HCT116 (cell line): ENCODE data around the gene DDHD1. TPM values are rescaled to one million over a fixed set of nuclear protein-coding genes. Genes with fewer than 3 reads are reported as not detected.

ENCODE experiments used
- ATAC-seq: fragments of 200-7000 bp; cut with Tn5 transposase; 2 replicates; pipeline ENCODE4 v1.9.1; 2020; ENCODE audit warnings: mild to moderate bottlenecking, moderate library complexity
- BruUV-seq: library from RNA; stranded (reverse); fragments of 400-500 nt; replicated peaks from 2 replicates; lab custom pipeline; 2021; lab: Mats Ljungman, UMichigan
- CTCF ChIA-PET: fragments of 300-600 bp; sonication (Branson Sonifier 250); formaldehyde crosslinking; loops from one replicate; lab custom pipeline; 2021; ENCODE audit warnings: antibody characterized with exemption; lab: Charles Lee
- POLR2A ChIA-PET: fragments of 300-600, 350-600 bp; sonication (Branson Sonifier 250); formaldehyde crosslinking; loops from one replicate; lab custom pipeline; 2021; ENCODE audit warnings: antibody characterized with exemption; lab: Charles Lee
- RAD21 ChIA-PET, 2 experiments: fragments of 300-600 bp; sonication (Branson Sonifier 250); formaldehyde crosslinking; loops; one replicate each; lab custom pipeline; 2023; ENCODE audit warnings: low total read pairs in 2 of 2; ENCODE audit not compliant: uncharacterized antibody in 2 of 2, unreplicated experiment in 2 of 2, low non-redundant PET in 1 of 2; lab: Charles Lee
- DNase-seq: peaks from one replicate; pipeline ENCODE4 v3.0.0-alpha.2; 2010; ENCODE audit warnings: low read depth, low spot score
- H2AFZ ChIP-seq: fragments of 200-600 bp; shearing (Covaris generic), sonication (generic); 2 replicates; pipeline ENCODE4 v1.6.1; 2017; ENCODE audit warnings: low read depth, mixed run types, mixed read lengths, antibody characterized with exemption, low read length; ENCODE audit not compliant: poor library complexity, severe bottlenecking
- H3K27ac ChIP-seq: 2 replicates; pipeline ENCODE4 v1.5.1; 2012; ENCODE audit warnings: low read depth, low read length
- H3K27me3 ChIP-seq: fragments of 200-600 bp; sonication (generic); 2 replicates; pipeline ENCODE4 v1.6.1; 2016; ENCODE audit warnings: mixed run types, low read length, mixed read lengths; ENCODE audit not compliant: insufficient read depth
- H3K36me3 ChIP-seq, 2 experiments: fragments of 200-500 bp in 1 of 2; fragments of 200-600 bp in 1 of 2; sonication (Bioruptor generic) in 1 of 2; sonication (generic) in 1 of 2; 2 replicates each; pipeline versions ENCODE4 v1.5.1 to v1.6.1; 2014 to 2016; ENCODE audit warnings: low read length in 2 of 2, inconsistent platforms in 1 of 2, mixed read lengths in 1 of 2, mixed run types in 1 of 2; ENCODE audit not compliant: insufficient read depth in 2 of 2, control insufficient read depth in 1 of 2
- H3K4me1 ChIP-seq, 2 experiments: fragments of 200-600 bp in 1 of 2; sonication (generic) in 1 of 2; 2 replicates each; pipeline versions ENCODE4 v1.5.1 to v1.6.1; 2012 to 2017; ENCODE audit warnings: low read length in 2 of 2, inconsistent platforms in 1 of 2, mild to moderate bottlenecking in 1 of 2, mixed read lengths in 1 of 2, mixed run types in 1 of 2, moderate library complexity in 1 of 2; ENCODE audit not compliant: insufficient read depth in 2 of 2, control insufficient read depth in 1 of 2
- H3K4me2 ChIP-seq: fragments of 200-600 bp; sonication (generic); 2 replicates; pipeline ENCODE4 v1.6.1; 2017; ENCODE audit warnings: mixed run types, low read length, mixed read lengths
- H3K4me3 ChIP-seq, 2 experiments: fragments of 200-600 bp in 1 of 2; sonication (generic) in 1 of 2; replicated peaks in 1 of 2; 2 replicates each; pipeline ENCODE4 v1.5.1; 2011 to 2016; ENCODE audit warnings: low read length in 2 of 2, control low read depth in 1 of 2, low read depth in 1 of 2, mild to moderate bottlenecking in 1 of 2, mixed read lengths in 1 of 2, mixed run types in 1 of 2
- H3K79me2 ChIP-seq: fragments of 200-600 bp; sonication (generic); 2 replicates; pipeline ENCODE4 v1.6.1; 2017; ENCODE audit warnings: mild to moderate bottlenecking, mixed run types, low read length, moderate library complexity, mixed read lengths; ENCODE audit not compliant: insufficient read depth
- H3K9ac ChIP-seq: fragments of 200-600 bp; sonication (generic); 2 replicates; pipeline ENCODE4 v1.6.1; 2016; ENCODE audit warnings: low read length, mixed read lengths
- H3K9me2 ChIP-seq: fragments of 200-600 bp; sonication (generic), shearing (Covaris generic); 2 replicates; pipeline ENCODE4 v1.6.1; 2017; ENCODE audit warnings: mixed run types, mild to moderate bottlenecking, moderate library complexity; ENCODE audit not compliant: insufficient read depth
- H3K9me3 ChIP-seq, 2 experiments: fragments of 200-500 bp in 1 of 2; fragments of 200-600 bp in 1 of 2; sonication (Bioruptor generic) in 1 of 2; sonication (generic) in 1 of 2; 2 replicates each; pipeline ENCODE4 v1.6.1; 2014 to 2017; ENCODE audit warnings: low read length in 2 of 2, mixed read lengths in 2 of 2, inconsistent platforms in 1 of 2, low read depth in 1 of 2, mild to moderate bottlenecking in 1 of 2, mixed run types in 1 of 2, moderate library complexity in 1 of 2; ENCODE audit not compliant: control insufficient read depth in 1 of 2, insufficient read depth in 1 of 2
- H4K20me1 ChIP-seq: fragments of 200-600 bp; sonication (generic), shearing (Covaris generic); 2 replicates; pipeline ENCODE4 v1.6.1; 2017; ENCODE audit warnings: mixed run types, mild to moderate bottlenecking, moderate library complexity; ENCODE audit not compliant: insufficient read depth
- CBX3 ChIP-seq: IDR thresholded peaks from 2 replicates; pipeline ENCODE4 v1.6.1; 2012; ENCODE audit warnings: low read depth
- CEBPB ChIP-seq: IDR thresholded peaks from 2 replicates; pipeline ENCODE4 v1.6.1; 2012; ENCODE audit warnings: low read depth
- EGR1 ChIP-seq: IDR thresholded peaks from 2 replicates; pipeline ENCODE4 v1.6.1; 2012; ENCODE audit warnings: low read depth
- EZH2phosphoT487 ChIP-seq: fragments of 200-600 bp; IDR thresholded peaks from 2 replicates; pipeline ENCODE4 v1.6.1; 2018; ENCODE audit warnings: antibody characterized with exemption, borderline replicate concordance
- FOSL1 ChIP-seq: IDR thresholded peaks from 2 replicates; pipeline ENCODE4 v1.6.1; 2012; ENCODE audit warnings: low read depth
- POLR2AphosphoS5 ChIP-seq: IDR thresholded peaks from 2 replicates; pipeline ENCODE4 v1.6.1; 2011; ENCODE audit warnings: mild to moderate bottlenecking, low read depth, low read length, moderate library complexity
- RAD21 ChIP-seq: IDR thresholded peaks from 2 replicates; pipeline ENCODE4 v1.6.1; 2012; ENCODE audit warnings: low read depth, mild to moderate bottlenecking
- SIN3A ChIP-seq: IDR thresholded peaks from 2 replicates; pipeline ENCODE4 v1.6.1; 2012; ENCODE audit warnings: low read depth
- SRF ChIP-seq: IDR thresholded peaks from 2 replicates; pipeline ENCODE4 v1.6.1; 2012; ENCODE audit warnings: low read depth
- TCF7L2 ChIP-seq: IDR thresholded peaks from 2 replicates; pipeline ENCODE4 v1.7.0; 2011; ENCODE audit warnings: borderline replicate concordance, inconsistent platforms; ENCODE audit not compliant: insufficient read depth, insufficient read length; ENCODE audit errors: extremely low read depth
- YY1 ChIP-seq: IDR thresholded peaks from 2 replicates; pipeline ENCODE4 v1.6.1; 2011; ENCODE audit warnings: low read length, low read depth, moderate library complexity, mild to moderate bottlenecking; ENCODE audit not compliant: insufficient replicate concordance; ENCODE audit errors: extremely low read depth
- ZNF274 ChIP-seq: fragments of 200-500 bp; sonication (Bioruptor generic); IDR thresholded peaks from 2 replicates; pipeline ENCODE4 v1.6.1; 2014; ENCODE audit warnings: mild to moderate bottlenecking, low read depth, low read length, inconsistent platforms
- intact Hi-C: fragments of 100-400 bp; cut with micrococcal nuclease; formaldehyde crosslinking; loops from 2 replicates; pipeline ENCODE4 v1.10.0; 2022
- total RNA-seq: library from RNA; stranded (reverse); gene quantifications from one replicate; pipeline ENCODE4 v1.2.1, GENCODE V29; 2021; ENCODE audit not compliant: unreplicated experiment
- TF ChIP-seq, protein P1 (sequence below): IDR thresholded peaks from 2 replicates; pipeline ENCODE4 v1.6.1; 2011; ENCODE audit warnings: mild to moderate bottlenecking, low read length, moderate library complexity; ENCODE audit not compliant: insufficient replicate concordance; ENCODE audit errors: extremely low read depth
- TF ChIP-seq, protein P2 (sequence below): IDR thresholded peaks from 2 replicates; pipeline ENCODE4 v1.6.1; 2012; ENCODE audit warnings: low read depth
- TF ChIP-seq, protein P3 (sequence below): IDR thresholded peaks from 2 replicates; pipeline ENCODE4 v1.6.1; 2012
- TF ChIP-seq, protein P4 (sequence below): IDR thresholded peaks from 2 replicates; pipeline ENCODE4 v1.6.1; 2012

DDHD1 gene
- total RNA-seq, 1 experiment from 2014 or later, result 26.9 TPM

DNA sequence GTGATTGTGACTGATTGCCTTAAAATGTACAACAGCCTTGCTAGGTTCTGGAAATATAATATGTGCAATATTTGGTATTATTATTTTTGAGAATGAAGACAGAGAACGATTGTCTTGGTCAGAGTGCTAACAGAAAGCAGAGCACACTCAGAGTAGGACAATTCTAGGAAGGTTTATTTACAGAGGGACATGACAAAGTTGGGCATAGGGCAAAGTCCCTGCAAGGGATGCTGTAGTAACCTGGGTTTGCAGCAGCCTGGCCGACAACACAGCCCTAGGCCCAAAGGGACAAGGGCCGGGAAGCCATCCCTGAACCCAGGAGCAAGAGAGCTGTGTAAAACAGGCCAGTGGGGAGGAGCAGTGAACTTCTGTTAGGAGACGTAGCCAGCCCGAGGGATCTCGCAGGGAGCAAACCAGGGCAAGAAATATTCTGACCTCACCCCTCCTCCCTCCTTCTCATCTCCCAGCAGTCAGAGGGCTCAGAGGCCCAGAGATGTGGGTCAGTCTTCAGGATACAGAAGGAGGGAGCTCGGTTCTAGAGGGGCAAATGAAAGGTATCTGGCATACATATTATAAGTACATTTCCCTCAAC, 151.2 kb downstream of the DDHD1 start:
- Histone ChIP-seq H3K9me3 (no peaks in the 10 kb centered on the region), H3K27ac (no peak overlapping the region), H3K27me3 (no peaks in the 10 kb centered on the region), H3K4me3 (no peak overlapping the region), H3K36me3 (no peaks in the 10 kb centered on the region), H3K4me1 (no peaks in the 10 kb centered on the region), H3K9me2 (no peaks in the 10 kb centered on the region), H3K9ac (no peak overlapping the region), H2AFZ (no peak overlapping the region), H3K79me2 (no peaks in the 10 kb centered on the region), H3K4me2 (no peak overlapping the region), H4K20me1 (no peaks in the 10 kb centered on the region)
- TF ChIP-seq RAD21, result no peak
- TF ChIP-seq, protein P1, sequence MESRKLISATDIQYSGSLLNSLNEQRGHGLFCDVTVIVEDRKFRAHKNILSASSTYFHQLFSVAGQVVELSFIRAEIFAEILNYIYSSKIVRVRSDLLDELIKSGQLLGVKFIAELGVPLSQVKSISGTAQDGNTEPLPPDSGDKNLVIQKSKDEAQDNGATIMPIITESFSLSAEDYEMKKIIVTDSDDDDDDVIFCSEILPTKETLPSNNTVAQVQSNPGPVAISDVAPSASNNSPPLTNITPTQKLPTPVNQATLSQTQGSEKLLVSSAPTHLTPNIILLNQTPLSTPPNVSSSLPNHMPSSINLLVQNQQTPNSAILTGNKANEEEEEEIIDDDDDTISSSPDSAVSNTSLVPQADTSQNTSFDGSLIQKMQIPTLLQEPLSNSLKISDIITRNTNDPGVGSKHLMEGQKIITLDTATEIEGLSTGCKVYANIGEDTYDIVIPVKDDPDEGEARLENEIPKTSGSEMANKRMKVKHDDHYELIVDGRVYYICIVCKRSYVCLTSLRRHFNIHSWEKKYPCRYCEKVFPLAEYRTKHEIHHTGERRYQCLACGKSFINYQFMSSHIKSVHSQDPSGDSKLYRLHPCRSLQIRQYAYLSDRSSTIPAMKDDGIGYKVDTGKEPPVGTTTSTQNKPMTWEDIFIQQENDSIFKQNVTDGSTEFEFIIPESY, result no peak
- TF ChIP-seq ZNF274, result no peak
- TF ChIP-seq SIN3A, result no peak
- TF ChIP-seq SRF, result no peak
- TF ChIP-seq, protein P2, sequence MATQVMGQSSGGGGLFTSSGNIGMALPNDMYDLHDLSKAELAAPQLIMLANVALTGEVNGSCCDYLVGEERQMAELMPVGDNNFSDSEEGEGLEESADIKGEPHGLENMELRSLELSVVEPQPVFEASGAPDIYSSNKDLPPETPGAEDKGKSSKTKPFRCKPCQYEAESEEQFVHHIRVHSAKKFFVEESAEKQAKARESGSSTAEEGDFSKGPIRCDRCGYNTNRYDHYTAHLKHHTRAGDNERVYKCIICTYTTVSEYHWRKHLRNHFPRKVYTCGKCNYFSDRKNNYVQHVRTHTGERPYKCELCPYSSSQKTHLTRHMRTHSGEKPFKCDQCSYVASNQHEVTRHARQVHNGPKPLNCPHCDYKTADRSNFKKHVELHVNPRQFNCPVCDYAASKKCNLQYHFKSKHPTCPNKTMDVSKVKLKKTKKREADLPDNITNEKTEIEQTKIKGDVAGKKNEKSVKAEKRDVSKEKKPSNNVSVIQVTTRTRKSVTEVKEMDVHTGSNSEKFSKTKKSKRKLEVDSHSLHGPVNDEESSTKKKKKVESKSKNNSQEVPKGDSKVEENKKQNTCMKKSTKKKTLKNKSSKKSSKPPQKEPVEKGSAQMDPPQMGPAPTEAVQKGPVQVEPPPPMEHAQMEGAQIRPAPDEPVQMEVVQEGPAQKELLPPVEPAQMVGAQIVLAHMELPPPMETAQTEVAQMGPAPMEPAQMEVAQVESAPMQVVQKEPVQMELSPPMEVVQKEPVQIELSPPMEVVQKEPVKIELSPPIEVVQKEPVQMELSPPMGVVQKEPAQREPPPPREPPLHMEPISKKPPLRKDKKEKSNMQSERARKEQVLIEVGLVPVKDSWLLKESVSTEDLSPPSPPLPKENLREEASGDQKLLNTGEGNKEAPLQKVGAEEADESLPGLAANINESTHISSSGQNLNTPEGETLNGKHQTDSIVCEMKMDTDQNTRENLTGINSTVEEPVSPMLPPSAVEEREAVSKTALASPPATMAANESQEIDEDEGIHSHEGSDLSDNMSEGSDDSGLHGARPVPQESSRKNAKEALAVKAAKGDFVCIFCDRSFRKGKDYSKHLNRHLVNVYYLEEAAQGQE, result no peak
- no peak for TF ChIP-seq TCF7L2
- TF ChIP-seq CEBPB, result no peak
- TF ChIP-seq POLR2AphosphoS5, result no peak
- TF ChIP-seq EZH2phosphoT487, result no peak
- TF ChIP-seq, protein P3, sequence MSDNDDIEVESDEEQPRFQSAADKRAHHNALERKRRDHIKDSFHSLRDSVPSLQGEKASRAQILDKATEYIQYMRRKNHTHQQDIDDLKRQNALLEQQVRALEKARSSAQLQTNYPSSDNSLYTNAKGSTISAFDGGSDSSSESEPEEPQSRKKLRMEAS, result no peak
- no peak for TF ChIP-seq FOSL1
- TF ChIP-seq YY1, result no peak
- no peak for TF ChIP-seq EGR1
- TF ChIP-seq, protein P4, sequence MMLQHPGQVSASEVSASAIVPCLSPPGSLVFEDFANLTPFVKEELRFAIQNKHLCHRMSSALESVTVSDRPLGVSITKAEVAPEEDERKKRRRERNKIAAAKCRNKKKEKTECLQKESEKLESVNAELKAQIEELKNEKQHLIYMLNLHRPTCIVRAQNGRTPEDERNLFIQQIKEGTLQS, result no peak
- no peak for TF ChIP-seq CBX3
- ATAC-seq, result no peak
- RAD21 ChIA-PET, result no interaction called here
- POLR2A ChIA-PET, result no interaction called here
- intact Hi-C loops, result no loop called here
- BruUV-seq, result no TSS peak
- CTCF ChIA-PET, result no interaction called here
- no peak for DNase-seq
